Measurements from ENCODE around the gene CC2D2A.

CC2D2A gene

DNA sequence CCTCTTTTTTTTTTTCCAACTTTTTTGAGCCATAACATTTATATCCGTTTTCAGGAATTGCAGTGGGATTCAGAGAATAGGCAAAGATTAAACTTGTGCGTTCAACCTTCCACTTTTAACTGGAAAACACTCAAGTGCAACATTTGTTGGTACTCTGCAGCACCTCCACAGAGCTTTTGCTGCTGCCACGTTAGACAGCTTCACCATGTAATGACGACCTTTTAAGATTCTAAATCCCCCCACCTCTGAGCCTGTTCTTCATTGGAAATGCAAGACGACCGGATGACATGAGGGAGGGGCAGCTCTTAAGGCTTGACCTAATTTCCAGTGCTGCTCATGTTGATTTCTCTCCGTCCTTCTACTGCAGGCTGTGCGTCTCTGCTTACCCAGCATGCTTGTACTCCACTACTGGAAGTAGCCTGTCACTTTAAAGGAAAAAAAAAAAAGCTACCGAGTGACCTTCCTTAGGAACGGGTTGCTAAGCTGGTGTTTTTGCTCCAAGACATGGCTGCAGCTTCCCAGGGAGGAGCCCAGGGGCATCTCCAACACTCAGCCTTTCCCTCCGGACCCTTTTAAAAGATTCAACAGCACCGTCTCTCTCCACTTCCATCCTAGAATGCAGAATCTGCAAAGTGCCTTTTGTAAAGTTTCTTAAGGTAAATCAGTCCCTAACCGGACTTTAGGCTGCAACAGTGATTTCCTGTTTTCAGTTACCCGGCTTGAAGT lies at the start of gene CC2D2A:
Gene CC2D2A, plus strand, starts transcription at position 481 of the 726 bp plus-strand sequence. CDS start 6,051 bp downstream, outside the sequence.
- H3K27me3 Mint-ChIP-seq = peaks cover 4% of the 10 kb centered on the region
- H3K27ac Mint-ChIP-seq = no peak within 1 kb of the TSS
- H3K4me3 Mint-ChIP-seq = no peak within 1 kb of the TSS
- peaks cover 12% of the 10 kb centered on the region for H3K4me1 Mint-ChIP-seq
- DNase-seq = no peak
- H3K36me3 Mint-ChIP-seq = no peaks in the 10 kb centered on the region
- CTCF ChIA-PET = interaction anchor here (1.0 to 3.5 kb wide), 3 partner anchors 11 to 74 kb away, joined by 3 to 29 read pairs (median 3); no protein-coding TSS in a partner anchor
- no peaks in the 10 kb centered on the region for H3K9me3 Mint-ChIP-seq

GRCh38 chr4:15420642-15421041 lies 49.0 kb upstream of the CC2D2A start:
- DNase-seq = no peak
- Mint-ChIP-seq H3K9me3 (no peaks in the 10 kb centered on the region), H3K4me3 (no peak overlapping the region), H3K36me3 (no peaks in the 10 kb centered on the region), H3K27me3 (no peaks in the 10 kb centered on the region), H3K4me1 (peaks cover 14% of the 10 kb centered on the region), H3K27ac (no peak overlapping the region)
- CTCF ChIA-PET = no interaction called here

- Mint-ChIP-seq H3K9me3 (no peaks in the 10 kb centered on the region), H3K27me3 (no peaks in the 10 kb centered on the region), H3K36me3 (no peaks in the 10 kb centered on the region), H3K27ac (no peak overlapping the region), H3K4me1 (peaks cover 17% of the 10 kb centered on the region), H3K4me3 (no peak overlapping the region)
- CTCF ChIA-PET = no interaction called here
- DNase-seq = no peak
These were observed 46.4 kb upstream of the CC2D2A start for GRCh38 chr4:15423285-15423711.

GRCh38 chr4:15425520-15425919 lies 44.2 kb upstream of the CC2D2A start:
- no peaks in the 10 kb centered on the region for H3K36me3 Mint-ChIP-seq
- H3K4me1 Mint-ChIP-seq = peaks cover 17% of the 10 kb centered on the region
- CTCF ChIA-PET = interaction anchor here (1.2 to 2.5 kb wide), 2 partner anchors 32 to 189 kb away, joined by 3 to 12 read pairs; no protein-coding TSS in a partner anchor
- no peaks in the 10 kb centered on the region for H3K9me3 Mint-ChIP-seq
- no peak for DNase-seq
- H3K27ac Mint-ChIP-seq = no peak overlapping the region
- H3K4me3 Mint-ChIP-seq = no peak overlapping the region
- H3K27me3 Mint-ChIP-seq = no peaks in the 10 kb centered on the region

- Mint-ChIP-seq H3K4me1 (peaks cover 17% of the 10 kb centered on the region), H3K36me3 (no peaks in the 10 kb centered on the region), H3K4me3 (no peak overlapping the region), H3K27me3 (no peaks in the 10 kb centered on the region), H3K27ac (no peak overlapping the region), H3K9me3 (peaks cover 2% of the 10 kb centered on the region)
- CTCF ChIA-PET = interaction anchor here (1.1 kb wide), 1 partner anchor 29 kb away, joined by 3 read pairs; no protein-coding TSS in a partner anchor
- no peak for DNase-seq
These were observed 42.5 kb upstream of the CC2D2A start for GRCh38 chr4:15427161-15427560.

DNA sequence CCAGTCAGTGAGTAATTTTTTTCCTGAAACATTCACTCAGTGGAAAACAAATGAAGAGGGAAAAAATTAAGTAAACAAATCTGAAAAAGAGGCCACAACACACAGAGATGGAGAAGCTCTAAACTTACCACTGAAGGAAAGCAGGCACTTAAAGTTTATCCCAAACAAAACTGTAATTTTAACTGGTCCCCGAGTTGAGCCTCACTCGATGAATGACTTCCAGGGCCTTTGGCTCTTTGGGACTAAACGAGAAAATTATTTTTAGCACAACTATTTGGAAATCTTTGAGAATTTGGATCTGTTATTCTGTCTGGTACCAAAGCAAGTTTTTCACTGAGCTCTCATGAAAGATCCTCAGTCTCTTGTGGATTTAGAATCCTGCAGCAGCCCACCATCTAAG lies 42.0 kb upstream of the CC2D2A start, which contains the start of gene C1QTNF7:
Gene C1QTNF7, plus strand, starts transcription at position 333 of the 400 bp plus-strand sequence. CDS start 7,711 bp downstream, outside the sequence.
- peaks cover 2% of the 10 kb centered on the region for H3K9me3 Mint-ChIP-seq
- CTCF ChIA-PET = no interaction called here
- H3K27me3 Mint-ChIP-seq = no peaks in the 10 kb centered on the region
- no peaks in the 10 kb centered on the region for H3K36me3 Mint-ChIP-seq
- no peak within 1 kb of the TSS for H3K27ac Mint-ChIP-seq
- no peak within 1 kb of the TSS for H3K4me3 Mint-ChIP-seq
- DNase-seq = no peak
- H3K4me1 Mint-ChIP-seq = peaks cover 17% of the 10 kb centered on the region

DNA sequence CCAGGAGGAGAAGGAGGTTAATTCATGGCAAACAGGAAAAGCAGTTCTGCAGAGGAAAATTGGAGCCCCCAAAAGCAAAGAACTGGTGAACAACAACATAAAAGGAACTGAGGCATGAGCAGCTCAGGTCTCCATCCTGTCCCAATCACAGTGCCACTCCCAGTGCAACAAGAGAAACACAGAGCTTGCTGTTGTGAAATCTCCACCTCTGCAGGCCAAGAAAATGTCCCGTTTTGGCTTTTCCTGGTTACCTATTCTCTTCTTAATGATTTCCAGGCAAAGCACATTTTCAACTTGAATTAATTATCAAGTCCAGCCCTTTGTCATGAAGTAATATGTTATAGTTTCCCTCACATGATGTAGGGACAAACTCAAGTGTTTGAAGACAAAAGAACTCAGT lies 41.1 kb upstream of the CC2D2A start:
- Mint-ChIP-seq H3K27ac (no peak overlapping the region), H3K4me1 (peaks cover 17% of the 10 kb centered on the region), H3K9me3 (peaks cover 2% of the 10 kb centered on the region), H3K36me3 (no peaks in the 10 kb centered on the region), H3K4me3 (no peak overlapping the region), H3K27me3 (no peaks in the 10 kb centered on the region)
- CTCF ChIA-PET = no interaction called here
- DNase-seq = no peak

GRCh38 chr4:15434091-15434490 lies 35.6 kb upstream of the CC2D2A start:
- Mint-ChIP-seq H3K36me3 (no peaks in the 10 kb centered on the region), H3K27ac (no peak overlapping the region), H3K9me3 (peaks cover 2% of the 10 kb centered on the region), H3K4me3 (no peak overlapping the region), H3K4me1 (no peaks in the 10 kb centered on the region), H3K27me3 (peaks cover 4% of the 10 kb centered on the region)
- DNase-seq = no peak
- CTCF ChIA-PET = interaction anchor here (0.6 kb wide), 1 partner anchor 434 kb away, joined by 3 read pairs; no protein-coding TSS in a partner anchor

DNA sequence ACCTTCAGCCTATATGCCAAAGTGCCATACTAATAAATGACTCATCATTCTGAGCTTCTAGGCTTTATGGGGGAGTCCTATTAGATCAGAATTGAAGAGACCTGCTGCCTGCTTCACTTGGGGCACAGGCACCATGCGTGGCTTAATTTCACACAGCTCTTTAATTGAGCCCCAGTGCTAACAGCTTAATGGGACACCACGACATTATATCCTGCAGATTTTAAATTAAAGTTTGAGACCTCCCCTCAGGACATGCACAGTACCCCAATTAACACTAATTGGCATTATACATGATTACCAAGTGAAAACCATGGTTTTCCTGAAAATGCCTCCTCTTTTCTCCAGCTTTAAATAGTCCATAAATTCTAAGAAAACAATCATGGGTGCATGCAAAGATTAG lies 35.0 kb upstream of the CC2D2A start:
- H3K27ac Mint-ChIP-seq = no peak overlapping the region
- H3K36me3 Mint-ChIP-seq = no peaks in the 10 kb centered on the region
- DNase-seq = no peak
- H3K27me3 Mint-ChIP-seq = peaks cover 4% of the 10 kb centered on the region
- no peak overlapping the region for H3K4me3 Mint-ChIP-seq
- CTCF ChIA-PET = no interaction called here
- peaks cover 2% of the 10 kb centered on the region for H3K9me3 Mint-ChIP-seq
- H3K4me1 Mint-ChIP-seq = no peaks in the 10 kb centered on the region

- Mint-ChIP-seq H3K4me3 (no peak overlapping the region), H3K4me1 (no peaks in the 10 kb centered on the region), H3K9me3 (peaks cover 2% of the 10 kb centered on the region), H3K36me3 (no peaks in the 10 kb centered on the region), H3K27me3 (peaks cover 4% of the 10 kb centered on the region), H3K27ac (no peak overlapping the region)
- CTCF ChIA-PET = interaction anchor here (1.0 kb wide), 1 partner anchor 21 kb away, joined by 3 read pairs; no protein-coding TSS in a partner anchor
- no peak for DNase-seq
These were observed 33.2 kb upstream of the CC2D2A start for GRCh38 chr4:15436513-15436912.

- no peak overlapping the region for H3K4me3 Mint-ChIP-seq
- CTCF ChIA-PET = interaction anchor here (1.4 kb wide), 1 partner anchor 18 kb away, joined by 3 read pairs; no protein-coding TSS in a partner anchor
- no peaks in the 10 kb centered on the region for H3K4me1 Mint-ChIP-seq
- peaks cover 3% of the 10 kb centered on the region for H3K9me3 Mint-ChIP-seq
- DNase-seq = no peak
- H3K36me3 Mint-ChIP-seq = no peaks in the 10 kb centered on the region
- H3K27me3 Mint-ChIP-seq = peaks cover 4% of the 10 kb centered on the region
- H3K27ac Mint-ChIP-seq = no peak overlapping the region
These were observed 30.6 kb upstream of the CC2D2A start for GRCh38 chr4:15438939-15439524.

DNA sequence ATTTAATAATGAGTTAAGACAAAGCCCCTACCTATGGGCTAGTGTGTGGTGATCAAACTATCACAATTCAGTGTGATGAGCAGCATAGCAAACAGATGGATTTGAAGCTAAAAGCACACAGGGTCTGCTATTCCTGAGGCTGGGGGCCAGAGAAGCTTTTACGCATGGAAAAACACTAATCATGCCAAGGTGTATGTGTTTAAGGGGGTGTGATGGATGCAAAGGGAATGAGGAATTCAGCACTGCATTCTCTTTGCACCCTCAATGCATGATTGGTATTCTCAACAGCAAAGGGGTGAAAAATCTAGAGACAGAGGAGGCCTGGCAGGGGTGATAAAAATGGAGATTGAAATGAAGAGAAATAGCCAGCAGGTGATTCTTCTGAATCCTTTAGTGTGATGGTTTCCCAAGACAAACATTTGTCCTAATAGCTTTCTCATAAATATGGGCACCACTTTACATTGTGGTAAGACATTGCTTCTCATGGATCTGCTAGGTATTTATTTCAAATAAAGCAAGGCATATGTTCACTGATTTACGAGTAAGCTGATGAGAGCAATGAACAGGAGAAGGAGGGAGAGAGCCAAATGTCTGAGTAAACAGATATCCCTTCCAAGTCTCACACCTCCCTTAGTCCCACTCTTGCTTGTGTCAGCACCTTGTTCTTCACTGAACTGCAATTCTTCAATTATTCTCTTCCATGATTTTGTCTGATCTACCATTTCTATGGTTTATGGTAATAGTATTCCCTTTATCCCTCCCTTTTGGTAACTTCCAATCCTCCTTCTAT lies 26.1 kb upstream of the CC2D2A start:
- H3K27ac Mint-ChIP-seq = no peak overlapping the region
- H3K9me3 Mint-ChIP-seq = peaks cover 5% of the 10 kb centered on the region
- no peaks in the 10 kb centered on the region for H3K4me1 Mint-ChIP-seq
- CTCF ChIA-PET = no interaction called here
- H3K27me3 Mint-ChIP-seq = no peaks in the 10 kb centered on the region
- H3K4me3 Mint-ChIP-seq = no peak overlapping the region
- DNase-seq = no peak
- no peaks in the 10 kb centered on the region for H3K36me3 Mint-ChIP-seq

- Mint-ChIP-seq H3K4me1 (no peaks in the 10 kb centered on the region), H3K27ac (no peak overlapping the region)
These were observed 25.4 kb upstream of the CC2D2A start for GRCh38 chr4:15444276-15444675.

DNA sequence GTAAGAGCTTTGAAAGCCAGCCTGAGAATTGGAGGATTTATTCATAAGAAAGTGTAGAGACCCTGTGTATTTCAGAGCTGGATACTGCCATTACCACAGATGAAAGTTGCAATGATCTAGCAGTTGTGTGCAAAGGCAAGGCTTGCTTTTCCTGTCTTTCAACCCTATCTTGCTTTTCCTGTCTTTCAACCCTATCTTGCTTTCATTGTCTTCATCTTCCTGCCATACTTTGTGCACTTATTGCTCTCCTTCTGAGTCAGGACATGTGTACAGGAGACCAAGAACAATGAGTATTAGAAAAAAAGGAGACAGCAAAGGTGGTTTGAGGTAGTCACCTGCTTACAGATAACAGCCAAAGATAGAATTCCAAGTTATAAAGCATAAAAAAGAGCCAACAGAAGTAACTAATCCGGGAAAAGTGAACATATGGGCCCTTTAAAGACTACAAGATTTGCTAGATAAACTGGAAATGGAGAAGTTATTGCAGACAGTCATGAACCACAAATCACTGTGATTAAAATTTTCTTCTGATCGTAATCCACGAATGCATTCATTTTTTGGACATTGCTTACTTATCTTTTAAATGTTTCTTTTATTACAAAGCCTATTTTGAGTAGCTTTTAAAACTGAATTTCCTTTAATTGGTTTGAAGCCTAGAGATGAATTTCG lies 24.7 kb upstream of the CC2D2A start:
- no peaks in the 10 kb centered on the region for H3K36me3 Mint-ChIP-seq
- no peaks in the 10 kb centered on the region for H3K4me1 Mint-ChIP-seq
- H3K27me3 Mint-ChIP-seq = no peaks in the 10 kb centered on the region
- no peak for DNase-seq
- no peak overlapping the region for H3K4me3 Mint-ChIP-seq
- H3K27ac Mint-ChIP-seq = no peak overlapping the region
- CTCF ChIA-PET = no interaction called here
- H3K9me3 Mint-ChIP-seq = peaks cover 5% of the 10 kb centered on the region

More at GRCh38 chr4:15444276-15444675, 25.4 kb upstream of the CC2D2A start:
- no peaks in the 10 kb centered on the region for H3K27me3 Mint-ChIP-seq
- no peak overlapping the region for H3K4me3 Mint-ChIP-seq
- no peak for DNase-seq
- CTCF ChIA-PET = no interaction called here
- peaks cover 5% of the 10 kb centered on the region for H3K9me3 Mint-ChIP-seq
- H3K36me3 Mint-ChIP-seq = no peaks in the 10 kb centered on the region

All from activated naive CD4-positive, alpha-beta T cell treated with anti-CD3 and anti-CD28 coated beads, Interleukin-2, amount 10 ng/mL, durations not matched to agents 7 days and 5 days (primary cell).